22Rv1 (cell line): Measurements from ENCODE around the gene VEZF1.

Experiments used
- H3K27ac ChIP-seq: fragments of 450-650 bp; 2 replicates; pipeline ENCODE4 v1.5.1; 2017
- CTCF ChIP-seq: fragments of 450-650 bp; IDR thresholded peaks from 2 replicates; pipeline ENCODE4 v1.5.1; 2017; ENCODE audit warnings: mild to moderate bottlenecking
- ZFX ChIP-seq: fragments of 450-650 bp; IDR thresholded peaks from 2 replicates; pipeline ENCODE4 v1.6.1; 2017; ENCODE audit warnings: antibody characterized with exemption, borderline replicate concordance

VEZF1 gene

GRCh38 chr17:57926723-57927047 lies 61.4 kb downstream of the VEZF1 start:
- TF ChIP-seq ZFX: no peak
- TF ChIP-seq CTCF: no peak
- H3K27ac ChIP-seq: no peak overlapping the region

GRCh38 chr17:57925361-57925990 lies 62.6 kb downstream of the VEZF1 start:
- no peak overlapping the region for H3K27ac ChIP-seq
- TF ChIP-seq ZFX: no peak
- TF ChIP-seq CTCF: no peak

- no peak overlapping the region for H3K27ac ChIP-seq
- TF ChIP-seq ZFX: no peak
- no peak for TF ChIP-seq CTCF
Observed at GRCh38 chr17:57924677-57925076, 63.4 kb downstream of the VEZF1 start.
